Measurements from ENCODE around the gene OPA3. TPM values are rescaled to one million over a fixed set of nuclear protein-coding genes. Genes with fewer than 3 reads are reported as not detected.

The OPA3 gene
- polyA plus RNA-seq, 12 donors, result 6.0 to 9.8 (median 7.1) TPM; not detected in 1

GRCh38 chr19:45600340-45600885 is 15.8 kb upstream of the OPA3 start:
- DNase-seq, result no peak

GRCh38 chr19:45599286-45599685 is 14.7 kb upstream of the OPA3 start:
- DNase-seq, result no peak

GRCh38 chr19:45598267-45599001 is 13.8 kb upstream of the OPA3 start:
- DNase-seq, result no peak

- DNase-seq, result no peak
Observed at GRCh38 chr19:45597425-45598111, 13.0 kb upstream of the OPA3 start.

GRCh38 chr19:45595814-45596213 is 11.2 kb upstream of the OPA3 start:
- DNase-seq, result no peak

GRCh38 chr19:45593520-45593919 is 8.9 kb upstream of the OPA3 start:
- DNase-seq, result no peak

GRCh38 chr19:45592366-45592765 is 7.8 kb upstream of the OPA3 start:
- no peak for DNase-seq

GRCh38 chr19:45591638-45592005 is 7.0 kb upstream of the OPA3 start:
- DNase-seq, result no peak

GRCh38 chr19:45591004-45591637 is 6.5 kb upstream of the OPA3 start:
- DNase-seq, result no peak

- DNase-seq, result no peak
Observed at GRCh38 chr19:45590300-45591003, 5.8 kb upstream of the OPA3 start.

GRCh38 chr19:45589768-45590167 is 5.2 kb upstream of the OPA3 start:
- DNase-seq, result no peak

- DNase-seq, result no peak
Observed at GRCh38 chr19:45587873-45588272, 3.3 kb upstream of the OPA3 start.

- DNase-seq, result no peak
Observed at GRCh38 chr19:45585158-45585577, 566 bp upstream of the OPA3 start.

GRCh38 chr19:45581576-45581975 is 3.0 kb downstream of the OPA3 start:
- DNase-seq, result no peak

GRCh38 chr19:45578861-45579260 is 5.7 kb downstream of the OPA3 start:
- DNase-seq, result no peak

- DNase-seq, result no peak
Observed at GRCh38 chr19:45577111-45577905, 7.3 kb downstream of the OPA3 start.

- DNase-seq, result no peak
Observed at GRCh38 chr19:45576682-45577081, 7.9 kb downstream of the OPA3 start.

GRCh38 chr19:45575216-45575615 is 9.4 kb downstream of the OPA3 start:
- DNase-seq, result no peak

GRCh38 chr19:45574526-45574925 is 10.1 kb downstream of the OPA3 start:
- no peak for DNase-seq

GRCh38 chr19:45571457-45572220 is 13.0 kb downstream of the OPA3 start:
- DNase-seq, result no peak
